Spleen (tissue), 11 donors: ENCODE data around the gene CCL3. TPM values are rescaled to one million over a fixed set of nuclear protein-coding genes. Genes with fewer than 3 reads are reported as not detected.

Source experiments
- DNase-seq: peaks from one replicate; pipeline ENCODE4 v3.0.0-alpha.2; 2020
- H3K27ac ChIP-seq, 8 donors: fragments of 200-600 bp; sonication (generic) in 7 of 8; 1 replicate in 4 of 8; 2 replicates in 4 of 8; pipeline versions ENCODE4 v1.5.0 to v1.8.0; 2016 to 2021; ENCODE audit warnings: inconsistent platforms in 4 of 8, mild to moderate bottlenecking in 4 of 8, moderate library complexity in 1 of 8
- H3K27me3 ChIP-seq, 7 donors: fragments of 200-600 bp; sonication (generic) in 6 of 7; replicated peaks in 1 of 7; 1 replicate in 4 of 7; 2 replicates in 3 of 7; pipeline versions ENCODE4 v1.5.0 to v1.8.0; 2016 to 2021; ENCODE audit warnings: inconsistent platforms in 3 of 7, mild to moderate bottlenecking in 1 of 7
- H3K36me3 ChIP-seq, 6 donors: fragments of 200-600 bp; sonication (generic) in 5 of 6; 1 replicate in 4 of 6; 2 replicates in 2 of 6; pipeline versions ENCODE4 v1.5.0 to v1.8.0; 2016 to 2021; ENCODE audit warnings: inconsistent platforms in 2 of 6
- H3K4me1 ChIP-seq, 6 donors: fragments of 200-600 bp; sonication (generic) in 5 of 6; 1 replicate in 3 of 6; 2 replicates in 3 of 6; pipeline versions ENCODE4 v1.5.0 to v1.8.0; 2016 to 2021; ENCODE audit warnings: inconsistent platforms in 3 of 6
- H3K4me3 ChIP-seq, 8 donors: fragments of 200-600 bp; sonication (generic) in 7 of 8; 1 replicate in 4 of 8; 2 replicates in 4 of 8; pipeline versions ENCODE4 v1.5.0 to v1.8.0; 2016 to 2021; ENCODE audit warnings: inconsistent platforms in 4 of 8, mild to moderate bottlenecking in 4 of 8, moderate library complexity in 2 of 8
- H3K9me3 ChIP-seq, 8 donors: fragments of 200-600 bp; sonication (generic) in 7 of 8; 1 replicate in 4 of 8; 2 replicates in 4 of 8; pipeline versions ENCODE4 v1.5.0 to v1.8.0; 2016 to 2021; ENCODE audit warnings: inconsistent platforms in 4 of 8
- CTCF ChIP-seq, 11 experiments: fragments of 200-600 bp in 7 of 11; fragments of 450-650 bp in 4 of 11; sonication (generic) in 4 of 11; IDR thresholded peaks in 8 of 11; conservative IDR thresholded peaks in 3 of 11; 1 replicate in 7 of 11; 2 replicates in 4 of 11; pipeline versions ENCODE4 v1.4.0 to v1.8.0; 2016 to 2021; ENCODE audit warnings: antibody characterized with exemption in 11 of 11, inconsistent platforms in 4 of 11, mild to moderate bottlenecking in 1 of 11
- POLR2A ChIP-seq, 3 donors: fragments of 450-650 bp; IDR thresholded peaks; one replicate each; pipeline ENCODE4 v1.5.1; 2017; ENCODE audit warnings: antibody characterized with exemption in 3 of 3, mild to moderate bottlenecking in 1 of 3
- POLR2AphosphoS5 ChIP-seq, 3 donors: sonication (generic); formaldehyde crosslinking; IDR thresholded peaks; one replicate each; pipeline ENCODE4 v1.5.1; 2017; ENCODE audit warnings: antibody characterized with exemption in 3 of 3
- WGBS, 5 donors: extraction: QIAGEN DNeasy Blood & Tissue Kit in 3 of 5; methylation state at CpG; one replicate each; pipeline versions ENCODE4 v1.1.5 to v1.1.7; 2013 to 2018; 5-methylcytosine and 5-hydroxymethylcytosine counted together
- intact Hi-C: fragments of 100-400 bp; cut with DNase I; formaldehyde crosslinking; loops from one replicate; pipeline ENCODE4 v1.15.0; 2023; ENCODE audit warnings: low total_unique reads
- polyA plus RNA-seq, 3 donors: library from polyadenylated mRNA; stranded (reverse); fragments of 200-250 nt; gene quantifications; one replicate each; pipeline ENCODE4 v1.2.1, GENCODE V29; 2013
- small RNA-seq, 4 donors: library from RNA; depleted of rRNA; stranded (forward); fragments of <200 nt; gene quantifications; one replicate each; pipeline ENCODE3, GENCODE V24; 2016
- total RNA-seq, 7 donors: library from RNA; depleted of rRNA in 3 of 7; stranded (reverse); fragments of >200 nt in 3 of 7; fragmentation: NEBNext Ultra II Directional in 4 of 7; extraction: Animal tissue kit (Norgen Biotek cat#: 25700) in 4 of 7; gene quantifications; one replicate each; pipeline versions ENCODE4 v1.1.0 to v1.2.1, GENCODE V29; 2016 to 2021
- donor health status: healthy with polysubstance abuse.
- donor health status: DM: no; HTN: no; CAD: no; lungs with moderate emphysema.
- donor health status: DM: no; HTN: no; CAD: no.
- donor health status: Bipolar disorder and iron deficiency.
- donor health status: healthy.
- donor health status: DM: no; HTN: no; CAD: no.
- donor health status: DM: yes; HTN: yes; CAD: no.

CCL3 gene
- total and polyA plus RNA-seq, 10 donors = 10.7 to 85.9 (median 23.1) TPM

- no peak overlapping the region for H3K4me3 ChIP-seq
- WGBS, 5 donors = 98 to 100% (median 100%) methylated on average over 2 of the region's 2 CpGs
- TF ChIP-seq POLR2A (IDR thresholded peaks at IDR 0.05) (no peak), POLR2AphosphoS5 (IDR thresholded peaks at IDR 0.05) (no peak), CTCF (IDR thresholded peaks at IDR 0.05 in 8 of 11, conservative IDR thresholded peaks at IDR 0.05 in 3 of 11) (no peak)
- H3K4me1 ChIP-seq = no peaks in the 10 kb centered on the region
- H3K27ac ChIP-seq = no peak overlapping the region
- intact Hi-C loops = no loop called here
- no peaks in the 10 kb centered on the region for H3K36me3 ChIP-seq
- H3K9me3 ChIP-seq = peaks cover 0 to 44% (median 39%) of the 10 kb centered on the region in 8 donors
- DNase-seq = no peak
- H3K27me3 ChIP-seq = peaks cover 0 to 12% (median 0%) of the 10 kb centered on the region in 7 donors
These were observed 40.3 kb downstream of the CCL3 start for GRCh38 chr17:36049643-36050042.

GRCh38 chr17:36048066-36048465, 41.9 kb downstream of the CCL3 start:
- TF ChIP-seq POLR2A (IDR thresholded peaks at IDR 0.05) (no peak), POLR2AphosphoS5 (IDR thresholded peaks at IDR 0.05) (no peak), CTCF (IDR thresholded peaks at IDR 0.05 in 8 of 11, conservative IDR thresholded peaks at IDR 0.05 in 3 of 11) (no peak)
- Histone ChIP-seq H3K4me3 (no peak overlapping the region), H3K4me1 (no peaks in the 10 kb centered on the region), H3K27ac (no peak overlapping the region), H3K36me3 (no peaks in the 10 kb centered on the region), H3K9me3 (peaks cover 0 to 44% (median 39%) of the 10 kb centered on the region in 8 donors), H3K27me3 (peaks cover 0 to 12% (median 0%) of the 10 kb centered on the region in 7 donors)
- WGBS, 5 donors = 59 to 100% (median 87%) methylated on average over 2 of the region's 2 CpGs
- intact Hi-C loops = no loop called here
- no peak for DNase-seq

Small RNAs within 50 kb of the gene (small RNA-seq; reads per million reads assigned to genes)
- 0 reads per million in 4 donors for gene RN7SL301P

Other genes with a start within 250 kb of the CCL3 start
- under 1 TPM; 0.28 to 0.92 (median 0.52) TPM for gene HEATR9, start 221.3 kb downstream of the CCL3 start, total RNA-seq
- gene HEATR9, start 221.3 kb downstream of the CCL3 start, polyA plus RNA-seq = under 1 TPM; 0.05 to 0.32 (median 0.11) TPM
- 10 to 100 TPM; 53.8 to 93.2 (median 83.4) TPM for gene CCL5, start 209.8 kb downstream of the CCL3 start, total RNA-seq
- gene CCL5, start 209.8 kb downstream of the CCL3 start, polyA plus RNA-seq = 10 to 100 TPM; 26.0 to 30.9 (median 29.7) TPM
- gene RDM1, start 159.4 kb downstream of the CCL3 start, total RNA-seq = under 1 TPM in 2 of 7 donors, not detected in 5; 0.52 to 0.82 TPM
- gene RDM1, start 159.4 kb downstream of the CCL3 start, polyA plus RNA-seq = 1 to 10 TPM in 1 of 3 donors, under 1 TPM in 2; 0.48 to 2.3 (median 0.52) TPM
- not detected for gene LYZL6, start 146.4 kb downstream of the CCL3 start, total RNA-seq
- gene LYZL6, start 146.4 kb downstream of the CCL3 start, polyA plus RNA-seq = not detected
- 1 to 10 TPM in 6 of 7 donors, under 1 TPM in 1; 0.32 to 8.4 (median 1.9) TPM for gene CCL16, start 108.6 kb downstream of the CCL3 start, total RNA-seq
- 1 to 10 TPM in 1 of 3 donors, under 1 TPM in 2; 0.27 to 1.7 (median 0.37) TPM for gene CCL16, start 108.6 kb downstream of the CCL3 start, polyA plus RNA-seq
- 1,000 to 10,000 TPM in 1 of 7 donors, 100 to 1,000 TPM in 6; 279 to 1,219 (median 345) TPM for gene CCL14, start 103.4 kb downstream of the CCL3 start, total RNA-seq
- gene CCL14, start 103.4 kb downstream of the CCL3 start, polyA plus RNA-seq = 100 to 1,000 TPM in 2 of 3 donors, 10 to 100 TPM in 1; 72.3 to 262 (median 220) TPM
- gene CCL15, start 88.6 kb downstream of the CCL3 start, total RNA-seq = not detected
- gene CCL15, start 88.6 kb downstream of the CCL3 start, polyA plus RNA-seq = under 1 TPM; 0.15 to 0.20 (median 0.19) TPM
- gene CCL23, start 72.2 kb downstream of the CCL3 start, total RNA-seq = 10 to 100 TPM in 4 of 7 donors, 1 to 10 TPM in 3; 7.5 to 40.6 (median 15.5) TPM
- gene CCL23, start 72.2 kb downstream of the CCL3 start, polyA plus RNA-seq = 10 to 100 TPM in 1 of 3 donors, 1 to 10 TPM in 2; 1.6 to 12.7 (median 6.6) TPM
- 10 to 100 TPM in 5 of 7 donors, 1 to 10 TPM in 2; 5.2 to 27.8 (median 11.0) TPM for gene CCL18, start 25.9 kb downstream of the CCL3 start, total RNA-seq
- 100 to 1,000 TPM in 1 of 3 donors, 10 to 100 TPM in 1, 1 to 10 TPM in 1; 9.8 to 109 (median 75.6) TPM for gene CCL18, start 25.9 kb downstream of the CCL3 start, polyA plus RNA-seq
- gene CCL4, start 13.7 kb upstream of the CCL3 start, total RNA-seq = 10 to 100 TPM; 23.5 to 81.0 (median 33.8) TPM
- gene CCL4, start 13.7 kb upstream of the CCL3 start, polyA plus RNA-seq = 10 to 100 TPM; 10.1 to 32.9 (median 15.8) TPM
- 10 to 100 TPM in 4 of 7 donors, 1 to 10 TPM in 2, not detected in 1; 4.3 to 13.5 (median 11.3) TPM for gene TBC1D3B, start 86.5 kb upstream of the CCL3 start, total RNA-seq
- 1 to 10 TPM; 1.3 to 4.3 (median 3.3) TPM for gene TBC1D3B, start 86.5 kb upstream of the CCL3 start, polyA plus RNA-seq
- gene CCL3L1, start 106.6 kb upstream of the CCL3 start, total RNA-seq = 1 to 10 TPM in 5 of 7 donors, under 1 TPM in 1, not detected in 1; 0.51 to 8.2 (median 3.7) TPM
- gene CCL3L1, start 106.6 kb upstream of the CCL3 start, polyA plus RNA-seq = 1 to 10 TPM in 2 of 3 donors, under 1 TPM in 1; 0.93 to 2.0 (median 1.1) TPM
- 10 to 100 TPM in 3 of 7 donors, 1 to 10 TPM in 3, not detected in 1; 6.4 to 22.2 (median 14.9) TPM for gene CCL4L2, start 120.9 kb upstream of the CCL3 start, total RNA-seq
- gene CCL4L2, start 120.9 kb upstream of the CCL3 start, polyA plus RNA-seq = 1 to 10 TPM; 2.3 to 8.5 (median 3.5) TPM
- 1 to 10 TPM in 1 of 7 donors, under 1 TPM in 4, not detected in 2; 0.32 to 1.1 (median 0.60) TPM for gene TBC1D3I, start 174.4 kb upstream of the CCL3 start, total RNA-seq
- gene TBC1D3I, start 174.4 kb upstream of the CCL3 start, polyA plus RNA-seq = under 1 TPM; 0.10 to 0.17 (median 0.13) TPM
- 1 to 10 TPM in 2 of 7 donors, not detected in 5; 2.0 to 5.2 TPM for gene TBC1D3G, start 233.7 kb upstream of the CCL3 start, total RNA-seq
- 10 to 100 TPM in 1 of 3 donors, under 1 TPM in 1, not detected in 1; 0.61 to 11.3 TPM for gene TBC1D3G, start 233.7 kb upstream of the CCL3 start, polyA plus RNA-seq